Measurements from ENCODE around the gene BRAT1.

DNA sequence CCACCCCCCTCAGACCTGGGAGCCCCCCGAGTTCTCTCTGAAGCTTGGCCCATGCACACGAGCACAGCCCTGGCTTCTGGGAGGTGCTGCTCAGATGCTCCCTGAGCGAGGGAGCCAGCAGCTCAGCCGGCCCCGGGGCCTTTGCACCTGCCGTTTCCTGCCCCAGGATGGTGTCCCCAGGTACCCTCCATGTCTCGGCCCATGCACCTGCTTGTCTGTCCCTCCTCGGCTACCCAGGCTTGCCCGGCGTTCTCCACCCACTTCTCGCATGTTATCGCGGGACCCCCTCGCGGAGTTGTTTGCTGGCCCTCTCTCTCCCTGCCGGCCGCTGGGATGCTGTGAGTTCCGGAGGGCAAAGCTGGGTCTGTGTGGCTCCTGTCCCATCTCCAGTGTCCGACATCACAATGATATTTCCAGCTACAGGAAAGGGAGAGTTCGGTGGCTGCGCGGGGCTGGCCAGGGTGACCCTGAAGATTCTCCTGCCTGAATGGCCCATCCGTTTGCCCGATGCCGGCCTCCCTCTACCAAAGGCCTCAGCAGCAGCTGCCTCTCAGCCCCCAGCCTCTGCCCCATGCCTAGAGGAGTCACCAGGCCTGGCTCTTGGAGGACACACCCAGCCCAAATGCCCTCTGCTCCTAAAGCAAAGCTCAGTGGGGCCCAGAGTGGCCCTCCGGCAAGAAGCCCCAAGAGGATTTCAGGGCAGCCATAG lies 48.0 kb downstream of the BRAT1 start:
- TF ChIP-seq, protein P1, sequence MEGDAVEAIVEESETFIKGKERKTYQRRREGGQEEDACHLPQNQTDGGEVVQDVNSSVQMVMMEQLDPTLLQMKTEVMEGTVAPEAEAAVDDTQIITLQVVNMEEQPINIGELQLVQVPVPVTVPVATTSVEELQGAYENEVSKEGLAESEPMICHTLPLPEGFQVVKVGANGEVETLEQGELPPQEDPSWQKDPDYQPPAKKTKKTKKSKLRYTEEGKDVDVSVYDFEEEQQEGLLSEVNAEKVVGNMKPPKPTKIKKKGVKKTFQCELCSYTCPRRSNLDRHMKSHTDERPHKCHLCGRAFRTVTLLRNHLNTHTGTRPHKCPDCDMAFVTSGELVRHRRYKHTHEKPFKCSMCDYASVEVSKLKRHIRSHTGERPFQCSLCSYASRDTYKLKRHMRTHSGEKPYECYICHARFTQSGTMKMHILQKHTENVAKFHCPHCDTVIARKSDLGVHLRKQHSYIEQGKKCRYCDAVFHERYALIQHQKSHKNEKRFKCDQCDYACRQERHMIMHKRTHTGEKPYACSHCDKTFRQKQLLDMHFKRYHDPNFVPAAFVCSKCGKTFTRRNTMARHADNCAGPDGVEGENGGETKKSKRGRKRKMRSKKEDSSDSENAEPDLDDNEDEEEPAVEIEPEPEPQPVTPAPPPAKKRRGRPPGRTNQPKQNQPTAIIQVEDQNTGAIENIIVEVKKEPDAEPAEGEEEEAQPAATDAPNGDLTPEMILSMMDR (IDR thresholded peaks at IDR 0.05), result no peak
- no peak for TF ChIP-seq EZH2 (IDR thresholded peaks at IDR 0.05; ENCODE audit: borderline replicate concordance, insufficient read depth, low read depth, low read length, poor library complexity, severe bottlenecking)

Measured in B cell (primary cell).